HG03457 (cell line): ENCODE measurements around the gene SLC25A45.

ENCODE experiments used
- ATAC-seq: cut with Tn5 transposase; IDR thresholded peaks from one replicate; pipeline ENCODE4 v1.9.1; 2021; ENCODE audit warnings: moderate number of reproducible peaks; ENCODE audit not compliant: unreplicated experiment

Gene SLC25A45

DNA sequence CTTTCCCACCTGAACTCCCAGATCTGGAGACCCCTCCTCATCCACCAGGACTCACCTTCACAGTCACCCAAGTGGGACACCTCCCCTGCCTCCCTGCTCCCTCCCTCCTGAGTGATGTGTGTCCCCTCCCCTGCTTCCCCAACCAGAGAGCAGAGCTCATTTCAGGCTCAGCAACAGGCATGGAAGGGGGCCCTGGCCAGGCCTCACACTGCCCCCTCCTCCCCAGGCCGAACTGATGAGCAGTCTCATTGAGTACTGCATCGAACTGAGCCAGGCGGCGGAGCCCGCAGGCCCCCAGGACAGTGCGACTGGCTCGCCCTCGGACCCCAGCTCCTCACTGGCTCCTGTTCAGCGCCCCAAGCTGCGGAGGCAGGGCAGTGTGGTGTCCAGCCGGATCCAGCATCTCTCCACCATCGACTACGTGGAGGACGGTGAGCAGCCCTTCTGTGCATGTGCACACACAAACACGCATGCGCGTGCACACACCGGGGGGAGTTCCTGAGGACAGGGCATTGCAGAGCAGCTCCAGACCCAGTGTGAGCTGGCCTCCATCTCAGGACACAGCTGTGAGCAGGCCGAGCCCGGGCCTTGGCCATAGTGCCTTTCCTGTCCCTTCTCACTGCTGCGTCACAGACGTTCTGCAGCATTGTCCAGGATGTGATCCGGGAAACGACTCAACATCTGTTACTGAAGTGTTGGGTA lies 22.3 kb upstream of the SLC25A45 start:
- ATAC-seq: no peak

DNA sequence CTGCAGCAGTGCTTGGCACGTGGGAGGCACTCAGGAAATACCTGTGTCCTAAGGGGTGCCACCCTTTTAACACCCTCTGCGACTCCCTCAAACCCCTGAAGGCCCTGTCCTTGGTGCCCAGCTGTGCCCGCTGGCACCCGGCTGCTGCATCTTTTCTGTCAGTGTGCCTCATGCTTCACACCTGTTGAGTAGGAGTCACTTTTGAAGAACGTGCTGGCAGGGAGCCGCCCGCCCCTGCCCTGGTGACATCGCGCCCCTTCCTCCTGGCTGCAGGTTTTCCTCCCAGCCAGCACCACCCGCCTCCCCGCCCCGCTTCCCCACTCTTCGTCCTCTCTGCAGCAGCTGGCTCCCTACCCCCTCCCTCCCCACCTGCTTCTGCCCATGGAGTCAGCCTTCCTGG lies 21.8 kb upstream of the SLC25A45 start:
- no peak for ATAC-seq

DNA sequence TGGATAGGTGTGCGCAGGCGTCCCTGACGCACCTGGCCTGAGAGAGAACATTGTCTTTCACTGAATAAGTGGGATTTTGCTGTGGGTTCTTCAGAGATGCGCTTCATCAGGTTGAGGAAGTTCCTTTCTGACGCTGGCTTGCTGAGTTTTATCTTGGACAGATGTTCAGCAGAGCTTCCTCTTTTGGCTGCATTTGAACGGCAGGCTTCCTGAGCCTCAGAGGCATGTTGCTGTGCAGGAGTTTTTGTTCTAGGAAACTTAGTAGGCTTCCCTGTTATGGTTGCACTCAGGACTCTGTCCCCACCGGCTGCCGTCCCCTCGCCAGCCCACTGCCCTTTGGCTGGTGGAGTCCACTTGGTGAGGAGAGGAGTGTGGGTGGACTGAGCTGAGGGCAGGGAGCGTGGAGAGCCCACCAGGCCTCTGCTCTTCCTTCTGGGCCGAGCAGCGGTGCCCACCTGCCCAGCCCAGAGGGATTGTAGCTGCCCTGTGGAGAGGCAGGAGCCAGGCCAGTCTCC lies 21.2 kb upstream of the SLC25A45 start:
- no peak for ATAC-seq

DNA sequence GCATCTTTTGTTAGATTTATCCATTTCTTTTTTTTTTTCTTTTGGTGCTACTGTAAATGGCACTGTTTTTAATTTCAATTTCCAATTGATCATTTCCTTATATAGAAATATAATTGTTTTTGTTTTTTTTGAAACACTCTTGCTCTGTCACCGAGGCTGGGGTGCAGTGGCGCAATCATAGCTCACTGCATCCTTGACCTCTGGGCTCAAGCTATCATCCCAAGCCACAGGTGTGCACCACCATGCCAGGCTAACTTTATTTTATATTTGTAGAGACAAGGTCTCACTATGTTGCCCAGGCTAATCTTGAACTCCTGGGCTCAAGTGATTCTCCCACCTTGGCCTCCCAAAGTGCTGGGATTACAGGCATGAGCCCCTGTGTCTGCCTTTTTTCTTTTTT lies 20.3 kb upstream of the SLC25A45 start:
- ATAC-seq: no peak

DNA sequence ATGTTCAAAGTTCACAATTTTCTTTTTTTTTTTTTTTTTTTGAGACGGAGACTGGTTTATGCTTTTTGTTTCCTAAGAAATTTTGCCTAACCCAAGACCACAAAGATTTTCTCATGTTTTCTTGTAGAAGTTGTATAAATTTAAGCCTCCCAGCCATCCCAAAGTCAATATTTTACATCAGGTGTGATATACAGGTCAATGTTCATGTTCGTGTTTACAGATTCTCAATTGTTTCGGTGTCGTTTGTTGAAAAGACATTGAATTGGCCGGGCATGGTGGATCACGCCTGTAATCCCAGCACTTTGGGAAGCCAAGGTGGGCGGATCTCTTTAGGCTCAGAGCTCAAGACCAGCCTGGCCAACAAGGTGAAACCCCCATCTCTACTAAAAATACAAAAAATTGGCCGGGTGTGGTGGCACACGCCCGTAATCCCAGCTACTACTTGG lies 19.4 kb upstream of the SLC25A45 start:
- no peak for ATAC-seq

DNA sequence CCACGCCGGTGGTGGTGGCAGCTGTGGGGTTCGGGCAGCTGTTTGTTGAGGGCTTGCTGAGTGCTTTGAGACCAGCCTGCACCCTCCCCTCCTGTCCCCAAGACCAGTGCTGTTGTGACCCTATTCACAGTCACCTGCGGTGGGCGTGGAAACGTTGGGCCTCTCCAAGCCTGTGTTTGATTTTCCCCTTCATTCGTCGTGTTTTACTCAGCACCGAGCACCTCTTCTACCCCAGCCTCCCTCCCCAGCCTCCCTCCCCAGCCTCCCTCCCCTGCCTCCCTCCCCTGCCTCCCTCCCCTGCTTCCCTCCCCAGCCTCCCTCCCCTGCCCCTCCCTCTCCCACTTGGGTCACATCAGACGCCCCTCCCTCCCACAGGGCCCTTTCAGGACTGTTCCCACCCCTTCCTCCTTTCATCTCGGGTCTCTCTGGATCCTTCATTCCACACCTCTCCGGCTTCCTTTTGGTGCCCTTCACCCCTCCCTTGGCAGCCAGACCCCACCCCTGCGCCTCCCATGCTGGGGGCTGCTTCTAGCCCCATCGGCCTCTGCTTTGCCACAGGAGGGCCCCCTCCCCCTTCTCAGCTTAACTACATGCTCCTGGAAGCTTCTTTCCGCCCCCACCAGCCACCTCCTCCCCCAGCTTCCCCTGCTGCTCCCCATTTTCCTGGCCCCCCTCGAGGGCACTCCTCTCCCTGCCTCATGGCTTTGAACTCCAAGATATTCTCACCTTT lies 18.8 kb upstream of the SLC25A45 start:
- no peak for ATAC-seq

DNA sequence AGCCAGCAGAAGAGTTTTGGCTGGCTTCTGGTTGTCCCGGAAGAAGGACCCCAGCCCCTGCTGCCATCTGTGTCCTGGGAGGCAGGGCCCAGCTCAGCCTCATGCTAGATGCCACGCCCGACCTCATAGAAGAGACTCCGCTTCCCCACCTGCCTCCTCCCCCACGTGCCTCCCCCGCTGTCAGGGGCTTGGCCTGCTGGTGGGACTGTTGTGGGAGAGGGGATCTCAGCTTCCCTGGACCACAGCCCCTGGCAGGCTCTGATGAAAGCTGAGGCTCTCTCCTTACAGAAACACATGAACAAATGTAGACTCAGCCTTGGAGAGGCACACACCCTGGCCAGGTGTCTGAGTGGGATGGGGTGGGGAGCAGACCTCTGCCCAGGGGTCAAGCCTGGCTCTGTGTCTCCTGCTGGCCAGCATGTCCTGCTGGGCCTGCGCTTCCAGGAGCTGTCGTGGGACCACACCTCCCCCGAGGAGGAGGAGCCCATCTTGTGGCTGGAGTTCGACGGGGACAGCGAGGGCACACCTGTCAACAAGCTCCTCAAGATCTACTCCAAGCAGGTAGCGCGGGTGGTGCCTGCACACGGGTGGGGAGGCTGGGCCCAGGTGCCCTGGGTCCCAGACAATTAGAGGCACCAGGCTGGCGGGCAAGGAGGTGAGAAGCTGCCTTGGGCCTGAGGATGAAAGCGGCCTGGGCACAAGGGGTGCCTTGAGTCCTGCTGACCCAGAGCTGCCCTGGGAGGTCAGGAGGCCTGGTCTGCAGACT lies 18.0 kb upstream of the SLC25A45 start:
- ATAC-seq: no peak

DNA sequence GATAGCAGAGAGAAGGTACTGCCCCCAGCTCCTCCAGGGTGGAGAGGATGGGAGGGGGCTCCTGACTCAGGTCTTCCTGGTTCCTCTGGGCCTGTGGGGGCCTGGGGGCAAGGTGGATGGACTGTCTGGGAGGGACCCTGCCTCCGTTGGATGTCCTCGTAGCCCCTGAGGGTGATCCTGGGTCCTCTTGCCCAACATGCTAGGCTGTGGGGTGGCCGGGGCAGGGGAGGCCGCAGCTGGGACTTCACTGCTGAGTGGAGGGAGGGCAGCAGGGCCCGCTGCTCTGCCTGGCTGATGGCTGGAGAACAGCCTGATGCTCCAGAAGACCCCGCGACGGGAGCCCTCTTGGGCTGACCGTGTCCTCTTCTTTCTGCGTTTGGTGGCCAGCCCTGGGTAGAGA lies 17.4 kb upstream of the SLC25A45 start:
- ATAC-seq: no peak

DNA sequence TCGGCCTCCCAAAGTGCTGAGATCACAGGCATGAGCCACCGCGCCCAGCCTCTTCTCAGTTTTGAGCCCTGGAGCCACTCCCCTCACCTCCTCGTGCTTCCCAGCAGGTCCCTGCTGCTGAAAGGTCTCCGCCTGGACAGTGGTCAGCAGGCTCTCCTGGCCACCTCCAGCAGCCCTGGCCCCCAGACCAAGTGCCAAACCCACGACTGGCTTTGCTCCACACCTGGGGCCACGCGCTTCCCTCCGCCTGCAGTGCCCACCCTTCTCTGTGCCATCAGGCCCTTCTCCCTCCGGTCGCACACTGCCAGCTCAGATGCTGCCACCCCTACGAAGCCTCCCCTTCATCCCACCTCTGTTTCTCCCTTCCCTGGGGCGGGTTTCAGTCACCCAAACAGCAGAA lies 16.8 kb upstream of the SLC25A45 start:
- no peak for ATAC-seq

DNA sequence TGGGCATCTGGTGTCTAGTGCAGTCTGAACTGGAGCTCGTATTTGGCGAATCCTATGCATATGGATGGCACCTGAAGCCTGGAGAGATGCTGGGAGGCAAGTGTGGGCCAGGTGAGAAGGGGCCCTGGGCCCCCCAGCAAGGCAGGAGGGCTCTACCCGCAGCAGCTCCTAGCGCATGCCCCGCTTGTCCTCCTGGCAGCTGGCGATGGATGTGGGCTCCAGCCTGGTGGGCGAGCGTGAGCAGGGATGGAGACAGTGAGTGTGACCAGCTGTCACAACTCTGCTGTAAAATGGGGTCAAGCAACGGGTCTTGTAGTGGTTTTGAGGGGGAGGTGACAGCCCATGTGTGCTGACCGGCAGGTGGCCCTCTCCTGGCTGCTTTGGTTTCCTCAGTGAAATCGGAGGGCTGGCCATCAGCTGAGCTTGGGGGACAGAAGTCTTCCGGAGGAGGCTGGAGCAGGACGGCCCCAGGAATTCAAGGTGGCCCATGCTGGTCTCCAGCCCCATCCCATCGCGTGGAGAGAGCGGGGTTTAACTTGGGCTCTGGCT lies 16.0 kb upstream of the SLC25A45 start:
- no peak for ATAC-seq

DNA sequence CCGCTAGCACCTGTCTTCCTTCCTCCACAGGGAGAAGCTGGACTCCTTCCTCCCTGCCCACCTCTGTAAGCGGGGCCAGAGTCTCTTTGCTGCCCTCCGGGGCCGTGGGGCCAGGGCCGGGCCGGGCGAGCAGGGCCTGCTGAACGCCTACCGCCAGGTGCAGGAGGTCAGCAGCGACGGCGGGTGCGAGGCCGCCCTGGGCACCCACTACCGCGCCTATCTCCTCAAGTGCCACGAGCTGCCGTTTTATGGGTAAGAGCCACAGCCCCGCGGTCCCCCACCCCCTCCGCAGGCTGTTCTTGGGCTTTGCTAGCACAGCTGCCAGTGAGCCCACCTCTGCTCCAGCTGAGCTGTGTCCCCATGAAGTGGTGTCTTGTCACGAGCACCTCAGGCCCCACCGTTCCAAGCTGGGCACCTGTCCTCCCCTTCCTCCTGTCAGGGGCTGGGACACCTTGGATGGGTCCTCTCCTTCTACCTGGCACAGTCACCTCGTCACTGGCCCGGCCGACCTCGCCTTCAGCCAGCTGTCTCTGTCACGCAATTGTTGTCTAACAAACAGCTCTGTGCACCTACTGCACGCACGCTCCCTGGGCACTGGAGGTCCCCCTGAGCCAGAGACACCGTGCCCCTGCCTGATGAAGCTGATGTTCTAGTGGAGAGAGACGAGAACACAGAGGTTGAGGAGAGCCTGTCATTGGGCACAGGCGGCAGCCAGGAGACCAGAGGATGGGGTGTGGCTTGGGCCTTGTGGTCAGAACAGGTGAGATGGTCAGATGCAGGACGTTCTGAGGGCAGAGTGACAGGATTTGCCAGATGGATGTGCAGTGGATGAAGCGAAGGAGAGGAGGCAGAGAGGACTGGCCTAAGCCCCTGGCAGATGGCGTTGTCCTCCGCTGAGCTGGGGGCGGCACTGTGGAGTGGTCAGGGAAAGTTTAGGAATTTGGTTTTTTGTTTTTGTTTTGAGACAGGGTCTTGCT lies 14.6 kb upstream of the SLC25A45 start:
- ATAC-seq: no peak

DNA sequence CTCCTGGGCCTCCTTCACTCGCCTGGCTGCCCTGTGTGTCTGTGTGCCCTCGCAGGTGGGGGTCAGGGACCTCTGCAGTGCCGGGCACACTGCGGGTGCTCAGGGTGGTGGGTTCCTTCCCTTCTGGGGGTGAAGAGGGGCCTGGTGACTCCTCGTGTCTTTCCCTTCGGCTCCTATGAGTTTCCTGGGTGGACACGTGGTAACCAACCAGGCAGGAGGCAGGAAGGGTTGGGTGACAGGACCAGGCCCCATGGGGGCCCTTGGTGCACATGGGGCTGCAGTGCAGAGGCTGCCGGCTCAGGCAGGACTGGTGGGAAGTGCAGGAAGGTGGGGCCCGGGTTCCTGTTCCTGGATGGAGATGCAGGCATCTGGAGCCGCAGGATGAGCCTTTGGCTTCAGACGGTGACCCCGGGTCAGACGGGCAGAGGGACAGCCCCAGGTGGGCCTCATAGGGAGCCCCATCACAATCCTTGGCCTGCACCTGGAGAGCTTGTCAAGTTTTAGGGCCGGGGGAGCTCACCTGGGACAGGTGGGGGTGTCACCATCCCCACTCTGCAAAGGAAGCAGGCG lies 13.6 kb upstream of the SLC25A45 start:
- no peak for ATAC-seq

DNA sequence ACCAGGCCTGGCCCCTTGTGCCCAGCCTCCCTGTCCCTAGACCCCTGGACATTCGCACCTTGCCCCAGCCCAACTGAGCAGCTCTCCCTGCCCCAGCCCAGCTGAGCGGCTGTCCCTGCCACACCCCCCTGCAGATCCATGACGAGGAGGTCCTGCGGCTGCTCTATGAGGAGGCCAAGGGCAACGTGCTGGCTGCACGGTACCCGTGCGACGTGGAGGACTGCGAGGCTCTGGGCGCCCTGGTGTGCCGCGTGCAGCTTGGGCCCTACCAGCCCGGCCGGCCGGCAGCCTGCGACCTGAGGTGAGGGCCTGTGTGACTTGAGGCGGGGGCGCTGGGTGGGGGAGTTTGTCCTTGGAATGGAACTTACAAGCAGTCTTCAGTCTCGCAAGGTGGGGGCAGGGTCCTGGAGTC lies 11.7 kb upstream of the SLC25A45 start:
- ATAC-seq: no peak

DNA sequence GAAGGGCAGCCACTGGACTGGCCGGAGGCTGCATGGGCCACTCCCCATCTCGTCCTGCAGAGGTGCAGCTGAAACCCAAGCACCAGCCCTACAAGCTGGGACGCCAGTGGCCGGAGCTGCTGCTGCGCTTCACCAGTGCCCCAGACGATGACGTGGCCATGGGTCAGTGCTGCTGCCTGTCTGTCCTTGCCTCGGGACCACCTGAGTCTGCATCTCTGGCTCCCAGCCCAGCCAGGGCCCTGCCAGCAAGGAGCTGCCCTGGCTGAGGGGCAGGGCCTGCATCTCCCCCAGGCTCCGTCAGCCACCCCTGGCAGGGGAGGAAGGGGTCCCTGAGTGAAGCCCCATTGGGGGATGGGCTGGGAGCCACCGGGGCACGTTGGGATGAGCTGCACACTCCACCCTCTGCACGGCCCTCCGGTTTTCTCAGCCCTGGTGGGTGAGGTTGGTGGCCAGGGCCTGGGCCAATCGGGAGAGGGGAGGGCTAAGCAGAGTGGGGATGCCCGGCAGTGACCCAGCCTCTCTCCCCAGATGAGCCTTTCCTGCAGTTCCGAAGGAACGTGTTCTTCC lies 11.2 kb upstream of the SLC25A45 start:
- no peak for ATAC-seq

DNA sequence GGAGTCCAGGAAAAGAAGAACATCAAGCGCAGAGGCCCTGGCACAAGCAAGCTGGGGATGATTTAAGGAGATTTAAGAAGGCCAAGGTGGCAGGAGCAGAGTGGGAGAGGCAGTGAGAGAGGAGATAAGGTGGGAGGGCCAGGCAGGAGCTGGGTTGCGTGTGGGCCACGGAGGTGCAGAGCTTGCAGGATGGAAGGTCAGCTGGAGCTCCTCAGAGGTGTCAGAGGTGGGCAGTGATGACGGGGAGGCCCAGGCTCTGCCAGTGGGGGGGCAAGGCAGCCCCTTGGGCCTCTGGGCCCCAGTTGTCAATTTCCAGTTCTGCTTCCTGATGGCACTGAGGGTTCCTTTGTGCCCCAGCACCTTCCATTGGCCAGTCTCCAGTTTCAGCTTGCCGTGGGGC lies 10.5 kb upstream of the SLC25A45 start:
- no peak for ATAC-seq

DNA sequence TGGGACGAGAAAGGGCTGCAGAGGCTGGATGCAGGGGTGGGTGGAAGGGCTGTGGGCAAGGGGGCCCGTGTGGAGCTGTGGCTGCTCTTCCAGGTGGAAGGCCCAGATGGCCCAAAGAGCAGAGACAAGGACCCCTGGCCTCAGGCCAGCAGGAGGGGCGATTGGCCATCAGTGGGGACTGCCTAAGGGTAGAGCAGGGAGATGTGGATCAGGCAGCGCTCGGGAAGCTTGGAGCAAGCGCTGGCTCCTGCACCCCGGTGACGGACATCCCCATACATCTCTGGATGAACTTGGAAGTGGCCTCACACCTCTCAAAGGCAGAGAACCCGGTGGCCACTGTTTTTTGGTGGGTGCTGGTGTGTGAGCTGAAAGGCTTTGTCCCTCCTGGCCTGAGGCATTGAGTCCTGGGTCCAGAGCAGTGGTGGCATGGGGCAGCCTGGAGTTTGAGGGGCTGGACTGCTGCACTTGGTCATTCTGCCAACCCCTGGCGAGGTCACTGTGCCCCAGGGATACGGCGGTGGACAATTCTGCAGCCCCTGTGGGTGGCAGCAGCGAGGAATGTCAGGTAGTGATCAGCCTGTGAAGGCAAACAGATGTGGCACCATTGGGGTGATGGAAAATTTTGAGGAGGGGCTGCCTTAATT lies 9.9 kb upstream of the SLC25A45 start:
- ATAC-seq: no peak

DNA sequence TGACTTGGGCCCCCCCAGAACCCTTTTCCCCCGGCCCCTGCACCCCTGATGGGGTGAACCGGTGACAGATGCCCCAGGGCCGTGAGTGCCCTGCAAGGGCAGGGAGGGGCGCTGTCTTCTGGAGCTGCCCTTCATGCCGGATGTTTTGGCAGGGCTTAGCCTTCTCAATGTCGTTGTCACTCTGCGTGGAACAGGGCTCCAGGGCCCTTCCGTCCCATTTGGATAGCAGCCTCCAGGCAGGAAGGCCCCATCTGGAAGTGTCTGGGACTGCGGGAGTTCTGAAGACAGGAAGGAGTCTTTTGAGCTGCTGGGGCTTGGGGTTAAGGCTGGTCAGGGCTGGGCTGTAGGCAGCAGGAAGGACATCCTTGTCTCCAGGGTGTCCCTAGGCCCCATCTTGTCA lies 8.6 kb upstream of the SLC25A45 start:
- no peak for ATAC-seq

DNA sequence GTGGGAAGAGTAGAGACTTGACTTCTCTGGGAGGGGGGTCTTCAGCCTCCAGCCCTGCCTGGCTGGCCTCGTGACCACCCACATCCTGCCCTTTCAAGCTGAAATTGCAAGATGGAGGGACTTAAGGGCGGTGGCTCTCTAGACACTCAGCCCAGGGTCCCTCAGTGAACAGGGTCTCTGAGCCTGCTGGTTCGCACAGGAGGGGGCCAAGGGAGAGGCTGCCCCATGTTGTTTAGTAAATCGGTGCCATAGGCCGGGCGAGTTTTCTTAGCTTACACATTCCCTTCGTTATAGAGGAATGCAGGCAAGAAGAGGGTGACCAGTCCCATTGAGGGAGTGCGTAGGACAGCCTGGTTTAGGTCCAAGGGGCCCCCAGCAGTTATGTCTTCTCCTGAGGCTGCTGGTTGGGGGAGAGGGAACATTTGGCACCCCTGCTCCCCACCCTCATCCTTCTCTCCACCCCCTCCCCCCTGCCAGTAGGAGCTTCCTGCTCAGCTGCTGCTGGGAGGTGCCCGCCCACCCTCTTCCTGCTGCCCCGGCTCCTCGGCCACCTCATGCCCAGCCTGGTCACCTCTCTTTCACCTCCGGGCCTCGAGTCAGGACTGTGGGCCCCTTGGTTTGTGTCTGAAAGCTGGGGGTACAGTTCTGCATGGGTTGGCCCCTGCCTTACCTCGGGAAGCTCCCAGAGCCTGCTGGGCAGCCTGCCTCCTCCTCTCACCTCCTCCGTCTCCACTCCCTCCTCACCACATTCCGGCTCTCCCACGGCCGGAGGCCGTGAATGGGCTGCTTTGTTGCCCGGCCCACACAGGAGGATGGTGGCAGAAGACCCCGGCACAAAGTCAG lies 7.9 kb upstream of the SLC25A45 start:
- no peak for ATAC-seq
